Tibial nerve (tissue), 4 donors: Measurements from ENCODE around the gene CTBP2.

ENCODE experiments used
- EP300 ChIP-seq, 2 donors: sonication (generic); formaldehyde crosslinking; IDR thresholded peaks; one replicate each; pipeline ENCODE4 v1.6.1; 2017; ENCODE audit warnings: antibody characterized with exemption in 2 of 2, mild to moderate bottlenecking in 1 of 2
- POLR2A ChIP-seq, 2 donors: fragments of 450-650 bp; IDR thresholded peaks; one replicate each; pipeline ENCODE4 v1.6.1; 2017; ENCODE audit warnings: antibody characterized with exemption in 2 of 2, mild to moderate bottlenecking in 2 of 2, moderate library complexity in 2 of 2
- TF ChIP-seq, protein P1 (sequence below), 5 experiments: fragments of 200-600 bp in 3 of 5; fragments of 450-650 bp in 2 of 5; sonication (generic) in 3 of 5; IDR thresholded peaks; one replicate each; pipeline ENCODE4 v1.5.1; 2016 to 2019; ENCODE audit warnings: antibody characterized with exemption in 5 of 5, mild to moderate bottlenecking in 3 of 5, moderate library complexity in 2 of 5

DNA sequence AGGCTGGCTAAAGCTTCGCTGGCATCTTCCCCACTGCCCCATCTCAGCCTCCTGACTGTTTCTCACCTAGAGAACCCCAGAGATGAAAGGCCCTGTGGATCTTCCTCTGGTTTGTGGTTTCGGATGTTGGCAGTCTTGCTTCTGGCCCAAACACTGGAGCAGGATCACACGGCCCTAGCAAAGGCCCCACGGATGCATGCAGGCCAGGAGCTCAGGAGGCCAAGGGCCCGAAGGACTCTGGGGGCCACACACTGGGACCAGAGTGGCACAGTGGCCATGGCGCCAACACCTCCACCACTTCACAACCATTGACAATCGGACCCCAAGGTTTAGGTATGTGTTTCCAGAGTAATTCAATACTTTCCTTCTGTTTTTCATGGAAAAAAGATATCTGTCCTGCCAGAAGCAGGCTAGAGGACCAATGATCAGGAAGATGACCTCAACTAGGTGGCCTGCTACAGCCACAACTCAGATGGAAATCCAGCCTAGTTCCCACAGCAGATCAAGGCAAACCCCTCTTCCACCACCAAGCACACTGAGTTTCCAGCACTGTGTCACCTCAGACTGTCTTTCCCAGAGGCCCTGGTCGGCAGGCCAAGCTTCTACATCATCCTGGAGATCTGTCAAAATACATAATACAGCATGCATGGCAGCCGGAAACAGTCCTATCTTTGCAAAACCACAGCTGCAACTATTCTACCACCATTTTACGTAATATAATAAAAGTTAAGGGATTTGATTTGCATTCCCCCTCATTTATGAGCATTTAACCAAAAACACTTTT is 53.0 kb downstream of the CTBP2 start:
- TF ChIP-seq, protein P1, sequence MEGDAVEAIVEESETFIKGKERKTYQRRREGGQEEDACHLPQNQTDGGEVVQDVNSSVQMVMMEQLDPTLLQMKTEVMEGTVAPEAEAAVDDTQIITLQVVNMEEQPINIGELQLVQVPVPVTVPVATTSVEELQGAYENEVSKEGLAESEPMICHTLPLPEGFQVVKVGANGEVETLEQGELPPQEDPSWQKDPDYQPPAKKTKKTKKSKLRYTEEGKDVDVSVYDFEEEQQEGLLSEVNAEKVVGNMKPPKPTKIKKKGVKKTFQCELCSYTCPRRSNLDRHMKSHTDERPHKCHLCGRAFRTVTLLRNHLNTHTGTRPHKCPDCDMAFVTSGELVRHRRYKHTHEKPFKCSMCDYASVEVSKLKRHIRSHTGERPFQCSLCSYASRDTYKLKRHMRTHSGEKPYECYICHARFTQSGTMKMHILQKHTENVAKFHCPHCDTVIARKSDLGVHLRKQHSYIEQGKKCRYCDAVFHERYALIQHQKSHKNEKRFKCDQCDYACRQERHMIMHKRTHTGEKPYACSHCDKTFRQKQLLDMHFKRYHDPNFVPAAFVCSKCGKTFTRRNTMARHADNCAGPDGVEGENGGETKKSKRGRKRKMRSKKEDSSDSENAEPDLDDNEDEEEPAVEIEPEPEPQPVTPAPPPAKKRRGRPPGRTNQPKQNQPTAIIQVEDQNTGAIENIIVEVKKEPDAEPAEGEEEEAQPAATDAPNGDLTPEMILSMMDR (IDR thresholded peaks at IDR 0.05) = no peak
- TF ChIP-seq POLR2A (IDR thresholded peaks at IDR 0.05) = no peak
- no peak for TF ChIP-seq EP300 (IDR thresholded peaks at IDR 0.05)
